A549 (cell line): Measurements from ENCODE around the gene SLC12A8.

ENCODE experiments used
- CTCF ChIP-seq: fragments of >200 bp; sonication (Bioruptor Twin); formaldehyde crosslinking; IDR thresholded peaks from 3 replicates; pipeline ENCODE4 v1.5.1; 2016
- FOXS1 ChIP-seq: fragments of 250-450 bp; sonication (Bioruptor Pico); IDR thresholded peaks from 2 replicates; pipeline ENCODE4 v1.5.0; 2020; ENCODE audit warnings: mild to moderate bottlenecking, moderate library complexity
- POLR2A ChIP-seq: IDR thresholded peaks from 2 replicates; pipeline ENCODE4 v1.6.1; 2012; ENCODE audit warnings: mild to moderate bottlenecking, low read length

- TF ChIP-seq CTCF (no peak), FOXS1 (no peak), POLR2A (no peak)
These were observed 69.6 kb downstream of the SLC12A8 start for GRCh38 chr3:125142940-125143339.
